GM19452 (cell line): Measurements from ENCODE around the gene STON1.
A peak's percentile ranks its signal among the peaks of the same experiment; 100 is the strongest.
"Not testable (repeated sequence)": the region's sequence is repeated elsewhere in the genome, so short reads cannot be mapped to it uniquely, and the experiment has no call there.

Experiments
- ATAC-seq: cut with Tn5 transposase; IDR thresholded peaks from one replicate; pipeline ENCODE4 v1.9.1; 2021; ENCODE audit not compliant: unreplicated experiment

STON1 gene, protein sequence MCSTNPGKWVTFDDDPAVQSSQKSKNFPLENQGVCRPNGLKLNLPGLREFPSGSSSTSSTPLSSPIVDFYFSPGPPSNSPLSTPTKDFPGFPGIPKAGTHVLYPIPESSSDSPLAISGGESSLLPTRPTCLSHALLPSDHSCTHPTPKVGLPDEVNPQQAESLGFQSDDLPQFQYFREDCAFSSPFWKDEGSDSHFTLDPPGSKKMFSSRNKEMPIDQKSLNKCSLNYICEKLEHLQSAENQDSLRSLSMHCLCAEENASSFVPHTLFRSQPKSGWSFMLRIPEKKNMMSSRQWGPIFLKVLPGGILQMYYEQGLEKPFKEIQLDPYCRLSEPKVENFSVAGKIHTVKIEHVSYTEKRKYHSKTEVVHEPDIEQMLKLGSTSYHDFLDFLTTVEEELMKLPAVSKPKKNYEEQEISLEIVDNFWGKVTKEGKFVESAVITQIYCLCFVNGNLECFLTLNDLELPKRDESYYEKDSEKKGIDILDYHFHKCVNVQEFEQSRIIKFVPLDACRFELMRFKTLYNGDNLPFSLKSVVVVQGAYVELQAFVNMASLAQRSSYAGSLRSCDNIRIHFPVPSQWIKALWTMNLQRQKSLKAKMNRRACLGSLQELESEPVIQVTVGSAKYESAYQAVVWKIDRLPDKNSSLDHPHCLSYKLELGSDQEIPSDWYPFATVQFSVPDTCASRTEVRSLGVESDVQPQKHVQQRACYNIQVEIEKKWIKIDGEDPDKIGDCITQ

DNA sequence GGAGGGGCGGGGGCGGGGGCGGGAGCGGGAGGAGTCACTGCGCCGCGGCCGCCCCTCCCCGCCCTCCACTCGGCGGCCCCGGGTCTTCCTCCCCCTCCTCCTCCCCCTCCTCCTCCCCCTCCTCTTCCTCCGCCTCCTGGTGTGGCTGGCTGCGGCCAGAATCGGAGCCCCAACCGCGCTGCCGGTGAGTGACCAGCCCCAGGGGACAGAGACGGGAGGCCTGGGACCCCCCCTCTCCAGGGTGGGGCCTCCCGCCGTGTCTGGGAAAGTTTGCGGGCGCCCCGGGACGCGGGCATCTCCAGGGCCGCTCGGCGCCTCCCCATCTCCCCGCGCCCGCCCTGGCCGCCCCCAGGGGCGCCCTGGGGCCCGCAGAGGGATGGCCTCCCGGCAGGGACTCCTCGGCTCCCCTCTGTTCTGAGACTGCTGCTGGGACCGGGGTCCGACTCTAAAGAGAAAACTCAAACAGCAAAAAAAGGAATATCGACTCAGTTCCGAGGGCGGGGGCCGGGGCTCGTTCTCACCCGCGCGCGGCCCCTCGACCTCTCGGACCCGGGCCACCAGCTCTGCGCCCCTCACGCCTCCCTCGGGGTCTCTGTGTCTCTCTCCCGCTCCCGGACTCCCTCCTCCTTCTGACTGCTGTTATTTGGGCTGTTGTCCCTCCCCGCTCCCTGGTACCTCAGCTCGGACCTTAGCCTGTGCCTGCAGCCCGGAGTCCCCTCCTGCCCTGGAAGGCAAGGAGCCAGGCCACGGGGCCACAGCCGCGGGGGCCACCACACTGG is at the start of gene STON1:
Gene STON1, plus strand, starts transcription at position 122 of the 779 bp plus-strand sequence. CDS start 50,480 bp downstream, outside the sequence.
- peak; percentile 55 for ATAC-seq

DNA sequence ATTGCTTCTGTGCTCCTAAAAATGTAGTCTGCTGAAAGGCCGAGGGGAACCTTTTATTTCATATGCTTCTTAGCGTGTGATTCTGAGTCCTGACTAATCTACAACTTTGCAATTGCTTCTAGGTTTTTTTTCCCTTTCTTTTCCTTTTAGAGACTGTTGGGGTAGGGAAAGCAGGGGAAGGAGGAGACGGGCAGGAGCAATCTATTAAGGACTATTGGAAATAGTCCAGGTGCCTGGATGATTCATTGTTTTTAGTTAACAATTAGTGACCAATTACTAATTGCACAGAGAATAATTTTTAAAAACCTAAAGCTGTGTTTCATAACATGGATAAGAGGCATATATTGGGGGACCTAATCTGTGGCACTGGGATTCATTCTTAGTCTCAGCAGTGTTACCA is 49.4 kb upstream of the STON1 start:
- ATAC-seq, result no peak

DNA sequence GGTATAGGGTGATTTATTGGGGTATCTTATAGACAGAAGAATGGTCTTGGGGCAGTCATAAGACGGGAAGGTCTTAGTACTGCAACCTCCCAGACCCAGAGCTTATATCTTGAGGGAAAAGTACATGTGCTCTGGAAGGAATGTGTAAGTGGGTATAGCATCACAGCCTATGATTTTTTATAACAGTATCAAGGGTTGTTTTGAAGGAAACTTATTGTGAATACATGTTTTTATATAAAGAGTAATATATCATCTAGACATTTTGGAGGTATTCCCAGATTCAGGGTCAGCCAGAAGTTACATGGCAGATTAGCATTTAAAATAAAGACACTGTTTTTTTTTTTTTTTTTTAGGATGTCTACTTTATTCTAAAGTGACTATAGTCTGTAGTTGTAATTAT is 47.6 kb upstream of the STON1 start:
- no peak for ATAC-seq

DNA sequence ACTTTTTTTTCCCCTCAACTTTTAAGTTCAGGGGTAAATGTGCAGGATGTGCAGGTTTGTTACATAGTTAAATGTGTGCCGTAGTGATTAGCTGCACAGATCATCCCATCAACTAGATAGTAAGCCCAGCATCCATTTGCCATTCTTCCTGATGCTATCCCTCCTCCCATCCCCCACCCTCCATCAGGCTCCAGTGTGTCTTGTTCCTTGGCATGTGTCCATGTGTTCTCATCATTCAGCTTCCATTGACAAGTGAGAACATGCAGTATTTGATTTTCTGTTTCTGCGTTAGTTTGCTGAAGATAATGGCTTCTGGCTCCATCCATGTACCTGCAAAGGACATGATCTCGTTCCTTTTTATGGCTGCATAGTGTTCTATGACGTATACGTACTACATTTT is 47.2 kb upstream of the STON1 start:
- ATAC-seq, result no peak

DNA sequence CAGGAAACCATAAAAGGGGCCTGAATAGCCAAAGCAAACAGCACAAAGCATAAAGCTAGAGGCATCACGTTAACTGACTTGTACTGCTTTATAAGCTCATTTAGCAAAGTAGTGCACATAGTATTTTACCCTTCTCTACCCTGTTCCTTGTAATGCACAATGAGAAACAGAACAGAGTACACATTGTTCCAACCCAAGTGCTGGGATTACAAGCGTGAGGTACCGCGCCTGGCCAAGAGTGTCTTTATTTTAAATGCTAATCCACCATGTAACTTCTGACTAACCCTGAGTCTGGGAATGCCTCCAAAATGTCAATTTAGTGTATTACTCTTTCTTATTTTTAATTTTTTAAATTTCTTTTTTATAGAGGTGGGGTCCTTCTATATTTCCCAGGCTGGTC is 46.4 kb upstream of the STON1 start:
- no peak for ATAC-seq

DNA sequence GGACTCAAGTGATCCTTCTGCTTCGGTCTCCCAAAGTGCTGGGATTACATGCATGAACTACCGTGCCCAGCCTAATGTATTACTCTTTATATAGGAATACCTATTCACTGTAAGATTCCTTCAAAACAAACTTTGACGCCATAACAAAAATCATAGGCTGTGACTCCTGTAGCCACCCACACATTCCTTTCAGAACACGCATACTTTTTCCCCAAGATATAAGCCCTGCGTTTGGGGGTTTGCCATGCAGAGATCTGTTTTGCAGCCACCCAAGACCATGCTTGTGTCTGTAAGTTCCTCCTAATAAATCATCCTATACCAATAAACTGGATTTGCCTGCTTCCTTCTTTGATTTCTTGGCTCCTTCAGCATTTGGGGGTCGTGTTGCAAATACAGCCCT is 46.0 kb upstream of the STON1 start:
- no peak for ATAC-seq

DNA sequence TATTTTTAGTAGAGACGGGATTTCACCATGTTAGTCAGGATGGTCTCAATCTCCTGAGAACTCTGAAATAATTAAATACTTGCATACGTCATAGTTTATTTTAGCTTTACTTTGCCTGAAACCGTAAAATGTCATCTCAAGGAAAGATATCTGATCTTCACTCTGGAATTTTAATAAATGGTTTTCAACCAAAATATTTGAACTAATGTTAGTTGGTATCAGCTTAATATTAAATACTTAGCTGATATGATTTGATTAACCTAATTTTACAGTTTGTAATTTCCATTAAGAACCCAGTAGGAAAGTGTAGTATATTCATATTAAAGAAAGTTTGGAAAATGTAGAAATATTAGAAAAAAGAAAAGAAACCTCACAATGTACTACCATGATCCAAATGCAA is 41.4 kb upstream of the STON1 start:
- no peak for ATAC-seq

DNA sequence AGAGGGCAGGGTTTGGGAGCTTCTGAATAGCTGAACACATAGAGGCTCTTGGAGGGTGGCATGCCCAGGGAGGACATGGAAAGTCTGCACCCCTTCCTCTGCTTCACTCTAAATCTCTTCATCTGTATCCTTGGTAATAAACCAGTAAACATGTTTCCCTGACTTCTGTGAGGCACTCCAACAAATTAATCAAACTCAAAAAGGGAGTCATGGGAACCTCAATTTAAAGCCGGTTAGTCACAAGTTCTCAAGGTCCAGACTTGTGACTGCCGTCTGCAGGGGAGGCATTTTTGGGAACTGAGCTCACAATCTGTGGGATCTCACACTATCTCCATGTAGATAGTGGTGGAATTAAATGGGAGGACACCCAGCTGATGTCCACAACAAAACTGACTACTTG is 33.1 kb upstream of the STON1 start:
- no peak for ATAC-seq

DNA sequence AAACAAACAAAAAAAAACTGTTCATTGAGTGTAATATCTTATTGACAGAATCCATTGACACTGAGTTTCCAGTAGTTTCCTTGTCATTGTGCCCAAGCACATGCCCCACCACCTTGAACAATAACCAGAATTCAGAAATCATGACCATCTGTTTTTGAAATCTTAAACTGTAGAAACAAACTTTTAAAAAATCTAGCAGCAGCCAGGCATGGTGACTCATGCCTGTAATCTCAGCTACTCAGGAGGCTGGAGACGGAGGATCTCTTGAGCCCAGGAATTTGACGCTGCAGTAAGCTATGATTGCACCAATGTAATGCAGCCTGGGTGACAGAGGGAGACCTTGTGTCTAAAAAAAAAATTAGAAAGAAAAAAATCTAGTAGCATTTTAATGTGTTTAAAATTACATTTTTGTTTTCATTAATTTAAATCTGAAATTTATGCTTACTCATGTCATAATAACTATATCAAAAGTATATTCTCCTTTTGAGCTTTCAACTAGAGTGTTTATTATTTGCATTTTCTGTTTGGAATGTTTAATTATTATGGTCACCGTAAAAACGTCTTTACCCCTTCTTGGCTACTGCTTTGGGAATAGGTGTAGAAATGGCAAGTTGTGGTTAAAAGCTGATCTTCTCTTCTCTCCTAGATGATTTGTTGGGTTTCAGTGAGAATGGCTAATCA is 25.2 kb upstream of the STON1 start:
- no peak for ATAC-seq

DNA sequence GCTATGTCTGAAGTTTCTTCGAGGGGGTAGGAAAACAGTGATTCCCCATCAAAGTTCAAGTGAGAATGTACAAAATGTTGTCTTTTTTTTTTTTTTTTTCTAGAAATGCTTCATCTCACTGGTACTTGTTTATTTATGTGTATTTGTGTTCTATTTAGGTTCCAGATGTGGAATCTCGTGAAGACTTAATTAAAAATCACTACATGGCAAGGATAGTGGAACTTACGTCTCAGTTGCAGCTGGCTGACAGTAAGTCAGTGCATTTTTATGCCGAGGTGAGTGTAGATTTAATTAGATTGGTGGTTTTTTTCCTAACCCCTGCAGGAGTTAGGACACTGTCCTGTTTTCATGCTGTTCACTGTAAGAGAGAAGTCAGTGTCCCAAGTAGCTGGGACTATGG is 22.8 kb upstream of the STON1 start:
- no peak for ATAC-seq

DNA sequence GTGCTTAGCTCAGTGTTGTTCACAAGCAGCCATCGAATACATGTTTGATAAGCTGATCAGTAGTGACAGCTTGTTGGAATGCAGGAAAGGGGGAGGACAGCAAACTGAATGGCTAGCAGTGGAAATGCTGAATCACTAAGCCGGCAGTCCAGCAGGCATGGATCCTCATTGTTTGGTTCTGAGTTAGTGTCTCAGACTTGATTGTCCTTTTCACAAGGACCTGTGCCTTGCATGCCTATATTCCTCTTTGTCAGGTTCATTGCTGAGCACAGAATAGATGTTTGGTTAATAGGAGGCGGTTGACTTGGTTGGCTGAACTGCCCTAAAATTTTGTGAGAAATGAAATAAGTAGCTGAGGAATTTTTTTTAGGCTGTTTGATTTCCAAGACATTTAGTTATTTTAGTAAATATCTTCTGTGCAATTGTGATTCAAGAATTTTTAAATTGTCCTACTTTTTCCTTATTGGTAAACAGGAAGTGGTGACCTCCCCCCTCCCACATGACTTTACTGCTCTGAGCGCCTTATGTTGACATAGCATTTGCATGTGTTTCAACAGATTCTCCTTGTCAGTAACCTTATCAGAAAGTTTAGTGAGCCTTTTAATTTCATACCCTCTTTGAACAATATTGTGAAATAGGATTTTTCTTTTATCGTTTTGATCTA is 21.4 kb upstream of the STON1 start:
- ATAC-seq, result no peak

DNA sequence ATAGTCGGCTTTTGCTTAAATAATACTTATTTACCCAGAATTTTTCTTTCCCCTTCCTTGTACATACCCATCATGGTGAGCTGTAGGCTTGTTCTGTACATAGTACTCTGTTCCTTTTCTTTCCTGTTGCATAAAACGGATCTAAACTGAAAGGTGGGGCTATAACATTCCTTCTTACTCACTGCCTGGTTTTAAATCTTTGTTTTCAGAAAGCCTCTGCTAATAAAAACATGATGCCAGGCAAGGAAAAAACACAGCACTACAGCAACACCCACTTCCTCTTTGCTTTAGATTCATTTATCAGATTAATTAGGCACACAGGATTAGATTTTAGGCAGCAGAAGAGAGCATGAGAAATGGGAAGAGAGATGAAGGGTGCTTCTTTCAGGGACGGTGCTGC is 19.6 kb upstream of the STON1 start:
- ATAC-seq, result no peak

DNA sequence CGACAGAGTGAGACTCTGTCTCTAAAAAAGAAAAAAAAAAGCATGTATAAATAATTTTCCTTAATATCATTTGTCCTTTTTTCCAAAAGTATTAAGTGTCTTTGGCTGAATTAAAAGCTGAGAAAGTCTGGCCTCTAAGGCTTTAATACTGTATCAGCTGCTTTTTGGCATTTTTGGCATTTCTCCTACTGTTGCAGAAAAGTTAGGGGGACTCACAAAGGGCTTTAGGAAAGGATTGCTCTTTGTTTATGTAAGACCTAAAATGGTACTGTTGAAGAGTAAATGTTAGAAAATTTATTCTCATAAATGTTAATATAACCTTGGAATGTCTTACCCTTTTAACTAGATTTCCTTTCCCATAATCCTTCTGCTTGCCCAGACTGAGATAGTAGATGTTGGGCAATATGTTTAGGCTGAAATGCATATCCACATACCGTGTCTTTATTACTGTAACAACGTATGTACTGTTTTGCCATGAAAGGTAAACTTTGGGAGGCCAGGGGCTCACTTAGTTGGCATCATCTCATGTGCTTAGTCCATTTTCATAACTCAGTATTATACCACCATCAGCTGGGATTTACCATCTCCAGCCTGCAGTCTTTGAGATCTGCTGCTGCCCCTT is 18.0 kb upstream of the STON1 start:
- no peak for ATAC-seq

DNA sequence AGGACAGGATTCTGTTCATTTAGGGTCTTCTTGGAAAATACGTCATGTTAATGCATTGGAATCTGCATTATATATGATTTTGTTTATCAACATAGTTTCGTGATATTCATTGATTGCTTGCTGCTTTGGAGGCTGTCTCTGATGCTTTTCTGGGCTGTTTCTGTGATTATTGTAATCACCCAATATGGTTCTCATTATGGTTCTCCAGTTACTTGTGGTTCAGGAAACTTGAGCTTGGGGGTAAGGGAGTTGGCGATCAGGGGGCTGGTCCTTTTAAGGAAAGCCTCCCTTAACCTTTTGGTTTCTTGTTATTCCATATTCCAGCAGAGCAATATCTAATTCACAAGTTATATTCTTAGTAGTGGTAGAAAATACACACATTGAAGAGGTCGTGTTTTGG is 17.4 kb upstream of the STON1 start:
- ATAC-seq, result no peak

DNA sequence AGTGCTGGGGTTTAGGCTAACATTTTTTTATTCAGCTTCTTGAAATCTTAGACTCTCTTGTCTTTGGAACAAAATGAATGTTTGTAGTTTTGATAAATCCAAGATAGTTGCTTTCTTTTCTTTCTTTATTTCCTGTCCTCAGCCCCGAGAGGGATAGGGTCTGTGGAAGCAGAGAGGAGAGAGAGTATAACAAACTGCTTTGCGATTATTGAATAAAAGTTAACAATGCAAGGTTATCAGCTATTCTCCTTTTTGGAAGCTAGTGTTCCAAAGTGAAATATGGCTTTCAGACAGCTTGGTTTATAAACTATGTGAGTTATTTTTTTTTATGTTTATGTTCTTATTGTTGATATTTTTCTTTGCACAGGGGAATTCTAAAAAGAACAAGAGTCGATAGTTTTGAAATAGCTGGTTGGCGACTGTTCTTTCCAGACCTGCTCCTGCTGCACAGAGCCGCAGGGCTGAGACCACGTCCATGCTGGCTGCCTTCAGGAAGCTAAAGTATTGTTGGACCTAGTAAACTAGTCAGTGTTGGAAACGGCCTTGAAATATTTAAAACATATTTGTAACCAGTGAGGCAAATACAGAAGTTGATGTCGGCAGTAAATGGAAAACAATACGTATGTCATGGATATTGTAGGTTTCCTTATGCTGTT is 15.5 kb upstream of the STON1 start:
- no peak for ATAC-seq

DNA sequence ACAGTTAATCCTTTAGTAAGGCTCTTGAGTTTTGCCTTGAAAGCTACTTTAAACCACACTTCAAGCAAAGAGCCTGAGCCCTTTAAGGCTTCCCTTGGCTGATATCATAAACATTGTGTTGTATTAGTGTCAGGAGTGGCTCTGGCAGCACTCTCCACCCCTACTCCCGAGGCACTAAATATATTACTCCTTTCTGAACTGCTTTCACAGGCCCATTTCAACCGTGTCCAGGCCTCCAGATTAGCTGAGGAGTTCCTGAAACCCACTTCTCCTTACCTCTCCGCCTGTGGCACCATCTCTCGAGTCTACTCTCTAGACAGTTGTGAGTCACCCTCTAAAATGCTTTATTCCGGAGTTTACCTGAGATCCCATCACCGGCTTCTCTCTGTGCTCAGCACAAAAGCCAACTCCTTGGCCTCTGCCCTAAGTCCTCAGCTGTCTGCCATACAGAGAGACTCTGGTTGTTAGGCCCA is 14.4 kb upstream of the STON1 start:
- no peak for ATAC-seq

DNA sequence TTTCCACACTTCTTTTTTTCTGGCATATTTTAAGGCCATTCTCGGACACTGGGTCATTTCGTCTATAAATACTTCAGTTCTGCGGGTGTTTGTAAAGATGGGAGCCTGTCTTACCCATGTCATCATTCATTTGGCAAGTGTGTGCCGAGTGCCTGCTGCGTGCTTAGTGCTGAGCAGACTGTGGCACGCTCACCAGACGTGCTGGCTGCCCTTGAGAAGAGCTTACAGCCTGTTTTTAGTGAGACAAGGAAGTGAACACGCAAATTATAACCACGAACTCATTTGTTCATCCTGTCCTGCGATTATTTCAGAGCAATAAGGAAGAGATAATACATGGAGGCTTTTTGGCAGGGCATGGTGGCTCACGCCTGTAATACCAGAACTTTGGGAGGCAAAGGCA is 10.4 kb upstream of the STON1 start:
- ATAC-seq, result no peak

DNA sequence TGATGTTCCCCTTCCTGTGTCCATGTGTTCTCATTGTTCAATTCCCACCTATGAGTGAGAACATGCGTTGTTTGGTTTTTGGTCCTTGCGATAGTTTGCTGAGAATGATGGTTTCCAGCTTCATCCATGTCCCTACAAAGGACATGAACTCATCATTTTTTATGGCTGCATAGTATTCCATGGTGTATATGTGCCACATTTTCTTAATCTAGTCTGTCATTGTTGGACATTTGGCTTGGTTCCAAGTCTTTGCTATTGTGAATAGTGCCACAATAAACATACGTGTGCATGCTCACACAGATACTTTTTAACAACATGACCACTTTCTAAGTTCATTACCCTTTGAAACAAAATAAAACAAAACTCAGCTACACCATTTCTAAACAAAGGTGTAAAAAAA is 5.2 kb upstream of the STON1 start:
- ATAC-seq, result not testable (repeated sequence)

DNA sequence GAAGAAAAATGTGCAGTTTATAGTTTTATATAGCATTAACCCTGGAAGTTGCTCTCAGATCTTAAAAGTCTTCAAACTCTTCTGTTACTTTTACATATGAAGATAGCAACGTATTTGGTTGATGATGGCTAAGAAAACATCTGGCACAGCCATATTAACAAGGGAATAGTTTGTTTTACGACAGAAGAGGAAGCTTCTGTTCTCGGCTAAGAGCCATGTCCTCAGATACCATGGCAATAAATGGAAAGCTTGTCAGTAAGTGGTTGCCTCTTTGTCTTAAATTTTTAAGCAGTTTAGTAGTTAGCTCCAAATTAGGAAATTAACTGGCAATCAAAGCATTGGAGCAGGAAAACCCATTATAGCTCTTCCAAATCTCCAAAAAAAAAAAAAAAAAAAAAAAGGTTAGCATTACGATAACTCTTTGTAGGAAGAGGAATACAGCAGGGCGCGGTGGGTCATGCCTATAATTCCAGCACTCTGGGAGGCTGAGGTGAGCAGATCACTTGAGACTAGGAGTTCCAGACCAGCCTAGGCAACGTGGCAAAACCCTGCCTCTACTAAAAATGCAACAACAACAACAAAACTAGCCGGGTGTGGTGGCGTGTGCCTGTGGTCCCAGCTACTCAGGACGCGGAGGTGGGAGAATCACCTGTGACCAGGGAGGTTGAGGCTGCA is 4.5 kb upstream of the STON1 start:
- no peak for ATAC-seq
